C4-2B (cell line): Measurements from ENCODE around the gene IGSF6.

Experiments used
- H3K27ac ChIP-seq: fragments of 450-650 bp; 2 replicates; pipeline ENCODE4 v1.5.1; 2017
- CTCF ChIP-seq: fragments of 450-650 bp; conservative IDR thresholded peaks from 2 replicates; pipeline ENCODE4 v1.5.1; 2017; ENCODE audit warnings: mild to moderate bottlenecking
- ZFX ChIP-seq: fragments of 450-650 bp; IDR thresholded peaks from 2 replicates; pipeline ENCODE4 v1.6.1; 2017

IGSF6 gene

DNA sequence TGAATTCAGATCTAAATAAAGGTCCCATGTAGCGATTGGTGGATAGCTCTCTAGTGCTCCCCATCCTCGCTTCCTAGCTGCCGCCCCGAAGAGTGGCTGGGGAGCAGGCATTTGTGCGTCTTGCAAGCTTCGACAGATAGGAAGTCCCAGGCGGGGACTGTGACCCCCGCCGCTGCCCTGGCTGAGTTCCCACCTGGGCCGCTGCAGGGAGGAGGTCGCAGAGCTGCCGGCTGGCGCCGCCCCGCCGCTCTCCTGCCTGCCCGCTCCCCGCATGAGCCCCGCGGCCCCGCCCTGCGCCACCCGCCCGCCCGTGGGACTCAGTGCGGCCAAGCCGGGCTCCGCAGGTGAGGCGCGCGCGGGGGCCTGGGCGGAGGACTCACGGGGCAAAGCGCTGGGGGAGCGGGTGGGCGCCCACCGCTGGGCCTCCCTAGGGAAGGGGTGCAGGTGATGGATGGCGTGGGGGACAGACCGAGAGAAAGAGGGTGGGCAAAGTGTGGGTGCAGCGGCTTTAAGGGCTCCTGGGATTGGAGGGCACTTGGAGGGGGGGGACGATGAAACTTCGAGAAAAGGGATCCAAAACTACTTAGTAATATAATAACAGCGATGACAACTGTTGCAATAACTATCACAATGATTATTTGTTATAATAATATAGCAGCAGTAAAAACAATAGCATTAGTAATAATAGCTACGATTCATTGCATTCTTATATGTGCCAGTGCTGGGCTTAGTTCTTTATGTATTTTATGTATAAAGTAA is 11.7 kb upstream of the IGSF6 start, which contains the start of gene OTOA:
Gene OTOA (plus strand): TSS at position 80 of the 759 bp plus-strand sequence. CDS start 14,547 bp downstream, outside the sequence.
- H3K27ac ChIP-seq = no peak within 1 kb of the TSS
- TF ChIP-seq CTCF (no peak), ZFX (no peak)

DNA sequence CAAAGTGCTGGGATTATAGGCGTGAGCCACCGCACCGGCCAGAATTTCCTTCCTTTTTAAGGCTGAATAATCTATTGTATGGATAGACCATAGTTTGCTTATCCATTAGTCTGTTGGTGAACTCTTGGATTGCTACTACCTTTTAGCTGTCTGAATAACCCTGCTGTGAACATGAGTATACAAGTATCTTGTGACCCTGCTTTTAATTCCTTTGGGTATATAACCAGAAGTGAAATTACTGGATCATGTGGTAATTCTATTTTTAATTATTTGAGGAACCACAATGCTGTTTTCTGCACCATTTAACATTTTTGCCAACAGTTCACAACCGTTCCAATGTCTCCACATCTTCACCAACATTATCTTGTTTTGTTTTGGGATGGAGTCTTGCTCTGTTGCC is 6.7 kb upstream of the IGSF6 start:
- TF ChIP-seq CTCF (no peak), ZFX (no peak)

GRCh38 chr16:21656795-21657768 is 4.7 kb upstream of the IGSF6 start:
- peak; percentile 91 for TF ChIP-seq CTCF
- TF ChIP-seq ZFX = no peak
- H3K27ac ChIP-seq = no peak overlapping the region

More for the DNA sequence above, 6.7 kb upstream of the IGSF6 start:
- H3K27ac ChIP-seq = no peak overlapping the region

GRCh38 chr16:21654881-21655280 is 2.5 kb upstream of the IGSF6 start:
- H3K27ac ChIP-seq = no peak overlapping the region
- no peak for TF ChIP-seq ZFX
- TF ChIP-seq CTCF = no peak

- H3K27ac ChIP-seq = no peak overlapping the region
- no peak for TF ChIP-seq ZFX
- TF ChIP-seq CTCF = no peak
These were observed 2.1 kb upstream of the IGSF6 start for GRCh38 chr16:21654466-21654865.

GRCh38 chr16:21653571-21653970 is 1.2 kb upstream of the IGSF6 start:
- TF ChIP-seq ZFX = no peak
- TF ChIP-seq CTCF = no peak
- no peak overlapping the region for H3K27ac ChIP-seq

GRCh38 chr16:21651515-21651914 is 893 bp downstream of the IGSF6 start:
- no peak overlapping the region for H3K27ac ChIP-seq

More at GRCh38 chr16:21651515-21651914, 893 bp downstream of the IGSF6 start:
- TF ChIP-seq CTCF = no peak
- no peak for TF ChIP-seq ZFX
